ENCODE data around the gene CCDC180.
"Not testable (repeated sequence)": the region's sequence is repeated elsewhere in the genome, so short reads cannot be mapped to it uniquely, and the experiment has no call there.

CCDC180 gene

GRCh38 chr9:97324954-97325353 lies 17.5 kb downstream of the CCDC180 start:
- Histone ChIP-seq H2AFZ (ENCODE audit: low read length) (no peak overlapping the region), H3K4me2 (ENCODE audit: low read length) (no peak overlapping the region), H4K20me1 (ENCODE audit: insufficient read depth, low read length) (no peaks in the 10 kb centered on the region), H3K9me2 (ENCODE audit: low read depth, low read length) (no peaks in the 10 kb centered on the region), H3K79me2 (ENCODE audit: insufficient read depth, low read length) (no peaks in the 10 kb centered on the region), H3F3A (ENCODE audit: insufficient read depth, low read length) (no peaks in the 10 kb centered on the region), H3K4me1 (ENCODE audit: insufficient read depth, low read length, severe bottlenecking) (no peaks in the 10 kb centered on the region), H3K27ac (ENCODE audit: low read depth, low read length, poor library complexity, severe bottlenecking) (no peak overlapping the region), H3K9me3 (ENCODE audit: low read length) (no peaks in the 10 kb centered on the region), H3K36me3 (ENCODE audit: insufficient read depth, low read length) (no peaks in the 10 kb centered on the region), H3K9ac (ENCODE audit: low read length) (no peak overlapping the region), H3K27me3 (ENCODE audit: insufficient read depth, low read length) (no peaks in the 10 kb centered on the region), H3K4me3 (ENCODE audit: low read depth, low read length, poor library complexity, severe bottlenecking) (no peak overlapping the region)
- no peak for TF ChIP-seq EZH2 (IDR thresholded peaks at IDR 0.05; ENCODE audit: borderline replicate concordance, low read length)

GRCh38 chr9:97327562-97327961 lies 20.1 kb downstream of the CCDC180 start:
- Histone ChIP-seq H4K20me1 (ENCODE audit: insufficient read depth, low read length) (no peaks in the 10 kb centered on the region), H3K36me3 (ENCODE audit: insufficient read depth, low read length) (no peaks in the 10 kb centered on the region), H3K27ac (ENCODE audit: low read depth, low read length, poor library complexity, severe bottlenecking) (no peak overlapping the region), H3K4me2 (ENCODE audit: low read length) (no peak overlapping the region), H3K4me1 (ENCODE audit: insufficient read depth, low read length, severe bottlenecking) (no peaks in the 10 kb centered on the region), H3F3A (ENCODE audit: insufficient read depth, low read length) (no peaks in the 10 kb centered on the region), H3K9me3 (ENCODE audit: low read length) (no peaks in the 10 kb centered on the region), H3K79me2 (ENCODE audit: insufficient read depth, low read length) (no peaks in the 10 kb centered on the region), H3K9me2 (ENCODE audit: low read depth, low read length) (no peaks in the 10 kb centered on the region), H3K27me3 (ENCODE audit: insufficient read depth, low read length) (no peaks in the 10 kb centered on the region), H2AFZ (ENCODE audit: low read length) (no peak overlapping the region), H3K9ac (ENCODE audit: low read length) (no peak overlapping the region), H3K4me3 (ENCODE audit: low read depth, low read length, poor library complexity, severe bottlenecking) (no peak overlapping the region)
- TF ChIP-seq EZH2 (IDR thresholded peaks at IDR 0.05; ENCODE audit: borderline replicate concordance, low read length) (no peak), CTCF (IDR thresholded peaks at IDR 0.05; ENCODE audit: low read length) (no peak)

GRCh38 chr9:97332993-97333392 lies 25.5 kb downstream of the CCDC180 start:
- no peaks in the 10 kb centered on the region for H3K27me3 ChIP-seq (ENCODE audit: insufficient read depth, low read length)
- TF ChIP-seq CTCF (IDR thresholded peaks at IDR 0.05; ENCODE audit: low read length), result no peak
- TF ChIP-seq EZH2 (IDR thresholded peaks at IDR 0.05; ENCODE audit: borderline replicate concordance, low read length), result no peak

GRCh38 chr9:97335622-97336021 lies 28.2 kb downstream of the CCDC180 start:
- not testable (repeated sequence) for H3K27me3 ChIP-seq (ENCODE audit: insufficient read depth, low read length); H3K4me1 ChIP-seq (ENCODE audit: insufficient read depth, low read length, severe bottlenecking); H3K4me2 ChIP-seq (ENCODE audit: low read length); H3K9ac ChIP-seq (ENCODE audit: low read length); H3K27ac ChIP-seq (ENCODE audit: low read depth, low read length, poor library complexity, severe bottlenecking); H3K9me3 ChIP-seq (ENCODE audit: low read length); H2AFZ ChIP-seq (ENCODE audit: low read length); H3F3A ChIP-seq (ENCODE audit: insufficient read depth, low read length); H4K20me1 ChIP-seq (ENCODE audit: insufficient read depth, low read length); H3K36me3 ChIP-seq (ENCODE audit: insufficient read depth, low read length); H3K79me2 ChIP-seq (ENCODE audit: insufficient read depth, low read length); H3K9me2 ChIP-seq (ENCODE audit: low read depth, low read length); H3K4me3 ChIP-seq (ENCODE audit: low read depth, low read length, poor library complexity, severe bottlenecking)

More at GRCh38 chr9:97332993-97333392, 25.5 kb downstream of the CCDC180 start:
- Histone ChIP-seq H3K36me3 (ENCODE audit: insufficient read depth, low read length) (no peaks in the 10 kb centered on the region), H3K79me2 (ENCODE audit: insufficient read depth, low read length) (no peaks in the 10 kb centered on the region), H3K4me2 (ENCODE audit: low read length) (no peak overlapping the region), H3K9me2 (ENCODE audit: low read depth, low read length) (no peaks in the 10 kb centered on the region), H3K9me3 (ENCODE audit: low read length) (no peaks in the 10 kb centered on the region), H3K4me1 (ENCODE audit: insufficient read depth, low read length, severe bottlenecking) (no peaks in the 10 kb centered on the region), H3K4me3 (ENCODE audit: low read depth, low read length, poor library complexity, severe bottlenecking) (no peak overlapping the region), H3K9ac (ENCODE audit: low read length) (no peak overlapping the region), H2AFZ (ENCODE audit: low read length) (no peak overlapping the region), H3F3A (ENCODE audit: insufficient read depth, low read length) (no peaks in the 10 kb centered on the region), H4K20me1 (ENCODE audit: insufficient read depth, low read length) (no peaks in the 10 kb centered on the region), H3K27ac (ENCODE audit: low read depth, low read length, poor library complexity, severe bottlenecking) (no peak overlapping the region)

All from OCI-LY1 (cell line).